ENCODE data around the gene CDH20. TPM values are rescaled to one million over a fixed set of nuclear protein-coding genes. Genes with fewer than 3 reads are reported as not detected.

Gene CDH20
- not detected for total RNA-seq
- long read RNA-seq, result 0 reads

DNA sequence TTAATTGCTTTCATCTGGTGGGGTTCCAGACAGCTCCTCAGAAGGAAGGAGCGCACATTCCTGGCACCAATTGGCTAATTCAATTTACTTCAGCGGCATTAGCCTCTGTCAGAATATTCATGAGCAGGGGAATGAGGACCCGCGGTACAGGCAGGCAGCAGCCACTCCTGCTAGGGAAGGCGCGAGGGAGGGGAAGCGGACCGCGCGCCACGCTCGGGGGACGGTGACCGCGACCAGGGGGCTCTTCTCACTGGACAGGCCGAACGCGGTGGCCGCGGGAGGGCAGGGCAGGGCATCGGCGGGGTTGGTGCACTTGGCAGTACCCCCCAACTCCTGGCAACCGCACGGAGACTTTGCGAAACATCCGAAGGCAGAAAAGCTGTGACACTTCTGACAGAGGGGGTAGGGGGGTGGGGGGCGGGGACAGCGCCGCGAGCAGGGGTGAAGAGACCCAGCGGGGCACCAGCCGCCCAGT, at the start of gene CDH20:
Gene CDH20 (plus strand): TSS at position 160 of the 475 bp plus-strand sequence.
- Histone ChIP-seq H3K27ac (no peak within 1 kb of the TSS), H3K27me3 (peaks cover 0 to 5% of the 10 kb centered on the region in 2 donors), H3K36me3 (no peaks in the 10 kb centered on the region), H3K9me3 (no peaks in the 10 kb centered on the region), H3K4me3 (no peak within 1 kb of the TSS), H3K4me1 (peaks cover 0 to 6% (median 0%) of the 10 kb centered on the region in 4 donors)
- DNase-seq, result no peak
- ATAC-seq, result no peak
- TF ChIP-seq, protein P1, sequence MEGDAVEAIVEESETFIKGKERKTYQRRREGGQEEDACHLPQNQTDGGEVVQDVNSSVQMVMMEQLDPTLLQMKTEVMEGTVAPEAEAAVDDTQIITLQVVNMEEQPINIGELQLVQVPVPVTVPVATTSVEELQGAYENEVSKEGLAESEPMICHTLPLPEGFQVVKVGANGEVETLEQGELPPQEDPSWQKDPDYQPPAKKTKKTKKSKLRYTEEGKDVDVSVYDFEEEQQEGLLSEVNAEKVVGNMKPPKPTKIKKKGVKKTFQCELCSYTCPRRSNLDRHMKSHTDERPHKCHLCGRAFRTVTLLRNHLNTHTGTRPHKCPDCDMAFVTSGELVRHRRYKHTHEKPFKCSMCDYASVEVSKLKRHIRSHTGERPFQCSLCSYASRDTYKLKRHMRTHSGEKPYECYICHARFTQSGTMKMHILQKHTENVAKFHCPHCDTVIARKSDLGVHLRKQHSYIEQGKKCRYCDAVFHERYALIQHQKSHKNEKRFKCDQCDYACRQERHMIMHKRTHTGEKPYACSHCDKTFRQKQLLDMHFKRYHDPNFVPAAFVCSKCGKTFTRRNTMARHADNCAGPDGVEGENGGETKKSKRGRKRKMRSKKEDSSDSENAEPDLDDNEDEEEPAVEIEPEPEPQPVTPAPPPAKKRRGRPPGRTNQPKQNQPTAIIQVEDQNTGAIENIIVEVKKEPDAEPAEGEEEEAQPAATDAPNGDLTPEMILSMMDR (IDR thresholded peaks at IDR 0.05), result no peak
- TF ChIP-seq POLR2A (IDR thresholded peaks at IDR 0.05), result no peak
- 2% methylated on average over 18 of the region's 32 CpGs for WGBS (ENCODE audit: insufficient coverage, low coverage, low lambda C conversion rate, missing lambda C conversion rate)
- intact Hi-C loops (cut with DNase I), result no loop called here

DNA sequence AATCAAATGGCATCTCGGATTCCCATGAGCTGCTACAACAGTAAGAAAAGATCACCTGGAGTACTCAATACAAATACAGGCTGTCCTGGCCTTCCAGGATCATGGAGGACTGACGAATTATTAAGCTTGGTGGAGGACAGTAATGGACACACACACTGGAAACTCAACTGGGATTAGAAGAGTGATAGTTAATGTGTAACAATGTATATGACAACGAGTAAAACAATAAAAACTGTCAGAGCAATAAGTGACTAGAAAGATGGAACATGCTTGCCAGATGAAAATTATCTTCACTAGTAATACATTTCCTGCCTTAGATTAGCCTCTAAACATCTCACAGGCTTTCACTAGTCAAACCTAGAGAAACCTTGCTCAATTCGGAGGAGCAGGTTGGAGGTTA, 49.2 kb upstream of the CDH20 start:
- Histone ChIP-seq H3K36me3 (no peaks in the 10 kb centered on the region), H3K4me1 (no peaks in the 10 kb centered on the region), H3K27me3 (no peaks in the 10 kb centered on the region), H3K27ac (no peak overlapping the region), H3K4me3 (no peak overlapping the region), H3K9me3 (no peaks in the 10 kb centered on the region)
- intact Hi-C loops (cut with DNase I), result no loop called here
- DNase-seq (no peak), ATAC-seq (no peak)
- WGBS (ENCODE audit: insufficient coverage, low coverage, low lambda C conversion rate, missing lambda C conversion rate), result 41% methylated on average over 4 of the region's 4 CpGs
- no peak for TF ChIP-seq POLR2A (IDR thresholded peaks at IDR 0.05)
- TF ChIP-seq, protein P1 (IDR thresholded peaks at IDR 0.05), result no peak

DNA sequence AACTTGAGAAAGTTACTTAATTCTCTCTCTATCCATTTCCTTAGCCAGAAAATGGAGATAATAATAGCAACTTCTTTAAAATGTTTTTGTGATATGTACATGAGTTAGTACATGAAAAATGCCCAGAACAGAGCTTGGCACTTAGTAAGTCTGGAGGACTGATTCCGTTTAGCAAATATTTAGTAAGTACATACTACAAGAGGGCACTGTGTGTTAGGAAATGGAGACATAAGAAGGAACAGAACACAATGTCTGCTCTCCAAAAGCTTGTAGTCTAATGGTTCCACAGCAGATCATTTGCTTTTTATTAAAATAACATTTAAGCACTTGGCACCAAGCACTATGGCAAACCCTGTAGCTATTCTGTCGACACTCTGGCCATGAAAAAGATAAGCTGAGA, 47.5 kb upstream of the CDH20 start:
- no peak for DNase-seq
- H3K27me3 ChIP-seq, result no peaks in the 10 kb centered on the region
- H3K9me3 ChIP-seq, result no peaks in the 10 kb centered on the region
- H3K27ac ChIP-seq, result no peak overlapping the region
- no peak overlapping the region for H3K4me3 ChIP-seq
- 60% methylated on average over 2 of the region's 2 CpGs for WGBS (ENCODE audit: insufficient coverage, low coverage, low lambda C conversion rate, missing lambda C conversion rate)
- no peak for ATAC-seq
- no peaks in the 10 kb centered on the region for H3K4me1 ChIP-seq
- H3K36me3 ChIP-seq, result no peaks in the 10 kb centered on the region
- intact Hi-C loops (cut with DNase I), result no loop called here
- TF ChIP-seq, protein P1 (IDR thresholded peaks at IDR 0.05), result no peak
- no peak for TF ChIP-seq POLR2A (IDR thresholded peaks at IDR 0.05)

DNA sequence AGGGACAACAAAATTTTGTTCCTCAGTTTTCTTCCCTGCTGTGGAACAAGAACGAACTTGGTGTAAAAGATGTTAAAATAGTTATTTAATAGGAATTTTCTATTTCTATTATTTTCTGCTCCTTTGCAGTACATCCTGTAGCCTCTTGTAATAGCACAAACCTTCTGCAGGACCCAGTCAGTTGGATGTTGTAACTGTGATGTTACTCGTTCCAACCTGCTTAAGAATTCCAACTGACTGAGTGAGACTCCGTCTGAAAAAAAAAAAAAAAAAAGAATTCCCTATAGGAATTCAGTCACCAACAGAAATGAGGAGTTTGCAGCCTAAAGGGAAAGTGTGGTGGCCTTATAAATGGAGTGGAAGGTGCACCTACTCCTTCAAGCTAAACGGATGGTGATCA, 46.4 kb upstream of the CDH20 start:
- no peaks in the 10 kb centered on the region for H3K27me3 ChIP-seq
- H3K27ac ChIP-seq, result no peak overlapping the region
- TF ChIP-seq POLR2A (IDR thresholded peaks at IDR 0.05), result no peak
- TF ChIP-seq, protein P1 (IDR thresholded peaks at IDR 0.05), result no peak
- H3K9me3 ChIP-seq, result no peaks in the 10 kb centered on the region
- no peak for DNase-seq
- WGBS (ENCODE audit: insufficient coverage, low coverage, low lambda C conversion rate, missing lambda C conversion rate), result 39% methylated on average over 4 of the region's 4 CpGs
- intact Hi-C loops (cut with DNase I), result no loop called here
- H3K4me3 ChIP-seq, result no peak overlapping the region
- H3K36me3 ChIP-seq, result no peaks in the 10 kb centered on the region
- ATAC-seq, result no peak
- no peaks in the 10 kb centered on the region for H3K4me1 ChIP-seq

DNA sequence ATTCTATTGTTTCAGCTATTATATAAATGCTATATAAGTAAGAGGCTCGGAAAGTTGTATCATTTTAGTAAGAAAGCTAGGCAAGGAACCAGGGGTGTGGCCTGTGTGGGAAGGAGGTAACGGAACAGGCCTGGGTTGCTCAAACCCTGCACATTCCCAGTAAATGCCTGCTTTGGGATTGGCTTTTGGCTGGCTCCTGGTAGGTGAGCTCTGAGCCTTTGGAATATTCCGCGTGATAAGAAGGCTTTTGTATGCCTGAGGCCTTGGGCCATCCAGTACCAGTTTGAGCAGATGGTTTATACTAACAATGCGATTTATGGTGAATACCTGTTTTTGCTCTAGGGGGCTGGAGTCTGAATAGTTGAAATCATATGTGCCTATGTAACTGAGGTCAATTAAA, 42.6 kb upstream of the CDH20 start:
- no peak for DNase-seq
- Histone ChIP-seq H3K27me3 (no peaks in the 10 kb centered on the region), H3K27ac (no peak overlapping the region), H3K36me3 (no peaks in the 10 kb centered on the region), H3K4me3 (no peak overlapping the region), H3K4me1 (no peaks in the 10 kb centered on the region), H3K9me3 (no peaks in the 10 kb centered on the region)
- no peak for ATAC-seq
- WGBS (ENCODE audit: insufficient coverage, low coverage, low lambda C conversion rate, missing lambda C conversion rate), result 83% methylated on average over 5 of the region's 5 CpGs
- intact Hi-C loops (cut with DNase I), result no loop called here
- TF ChIP-seq, protein P1 (IDR thresholded peaks at IDR 0.05), result no peak
- TF ChIP-seq POLR2A (IDR thresholded peaks at IDR 0.05), result no peak
